Measurements from ENCODE around the gene NPAT. TPM values are rescaled to one million over a fixed set of nuclear protein-coding genes. Genes with fewer than 3 reads are reported as not detected.
"Not testable (repeated sequence)": the region's sequence is repeated elsewhere in the genome, so short reads cannot be mapped to it uniquely, and the experiment has no call there.

The NPAT gene
- total RNA-seq, 1 experiment from 2014 or later: 16.6 TPM

DNA sequence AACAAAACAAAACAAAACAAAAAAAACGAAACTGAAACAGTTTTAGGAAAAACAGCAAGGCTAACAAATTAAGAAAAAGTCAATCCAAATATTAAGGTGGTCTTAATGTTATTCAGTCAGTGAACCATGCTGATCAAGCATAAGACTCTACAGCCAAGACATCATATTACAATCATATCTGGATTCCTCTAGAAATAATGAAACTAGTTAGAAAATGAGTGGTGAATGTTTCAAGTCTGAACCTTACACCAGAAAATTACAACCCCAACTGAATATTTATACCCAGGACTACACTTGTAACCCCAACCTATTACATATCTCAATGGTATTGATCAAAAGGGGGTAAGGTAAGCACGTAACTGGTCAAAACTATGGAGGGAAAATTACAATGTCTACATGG is 52.3 kb downstream of the NPAT start:
- POLR2A ChIA-PET: no interaction called here
- Histone ChIP-seq H3K36me3 (ENCODE audit: control insufficient read depth, insufficient read depth, low read length) (peaks cover 30% of the 10 kb centered on the region; the same call in 1 of the 2 replicates), H3K27me3 (ENCODE audit: control insufficient read depth, insufficient read depth, low read length) (no peaks in the 10 kb centered on the region), H3K27ac (ENCODE audit: low read length) (no peak overlapping the region), H3K4me3 (ENCODE audit: low read depth in 2 of 2, low read length in 2 of 2) (no peak overlapping the region), H3K9me3 (ENCODE audit: control insufficient read depth, insufficient read depth, low read depth, low read length) (no peaks in the 10 kb centered on the region), H3K4me1 (ENCODE audit: control insufficient read depth, insufficient read depth, low read length) (no peaks in the 10 kb centered on the region)
- TF ChIP-seq SIN3A (IDR thresholded peaks at IDR 0.05; ENCODE audit: borderline replicate concordance, insufficient read depth, low read depth, low read length): no peak
- TF ChIP-seq TCF7L2 (IDR thresholded peaks at IDR 0.05; ENCODE audit: low read depth, low read length): no peak
- TF ChIP-seq POLR2AphosphoS5 (IDR thresholded peaks at IDR 0.05; ENCODE audit: low read depth, low read length): no peak
- TF ChIP-seq, protein P1, sequence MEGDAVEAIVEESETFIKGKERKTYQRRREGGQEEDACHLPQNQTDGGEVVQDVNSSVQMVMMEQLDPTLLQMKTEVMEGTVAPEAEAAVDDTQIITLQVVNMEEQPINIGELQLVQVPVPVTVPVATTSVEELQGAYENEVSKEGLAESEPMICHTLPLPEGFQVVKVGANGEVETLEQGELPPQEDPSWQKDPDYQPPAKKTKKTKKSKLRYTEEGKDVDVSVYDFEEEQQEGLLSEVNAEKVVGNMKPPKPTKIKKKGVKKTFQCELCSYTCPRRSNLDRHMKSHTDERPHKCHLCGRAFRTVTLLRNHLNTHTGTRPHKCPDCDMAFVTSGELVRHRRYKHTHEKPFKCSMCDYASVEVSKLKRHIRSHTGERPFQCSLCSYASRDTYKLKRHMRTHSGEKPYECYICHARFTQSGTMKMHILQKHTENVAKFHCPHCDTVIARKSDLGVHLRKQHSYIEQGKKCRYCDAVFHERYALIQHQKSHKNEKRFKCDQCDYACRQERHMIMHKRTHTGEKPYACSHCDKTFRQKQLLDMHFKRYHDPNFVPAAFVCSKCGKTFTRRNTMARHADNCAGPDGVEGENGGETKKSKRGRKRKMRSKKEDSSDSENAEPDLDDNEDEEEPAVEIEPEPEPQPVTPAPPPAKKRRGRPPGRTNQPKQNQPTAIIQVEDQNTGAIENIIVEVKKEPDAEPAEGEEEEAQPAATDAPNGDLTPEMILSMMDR (IDR thresholded peaks at IDR 0.05): no peak
- TF ChIP-seq, protein P2, sequence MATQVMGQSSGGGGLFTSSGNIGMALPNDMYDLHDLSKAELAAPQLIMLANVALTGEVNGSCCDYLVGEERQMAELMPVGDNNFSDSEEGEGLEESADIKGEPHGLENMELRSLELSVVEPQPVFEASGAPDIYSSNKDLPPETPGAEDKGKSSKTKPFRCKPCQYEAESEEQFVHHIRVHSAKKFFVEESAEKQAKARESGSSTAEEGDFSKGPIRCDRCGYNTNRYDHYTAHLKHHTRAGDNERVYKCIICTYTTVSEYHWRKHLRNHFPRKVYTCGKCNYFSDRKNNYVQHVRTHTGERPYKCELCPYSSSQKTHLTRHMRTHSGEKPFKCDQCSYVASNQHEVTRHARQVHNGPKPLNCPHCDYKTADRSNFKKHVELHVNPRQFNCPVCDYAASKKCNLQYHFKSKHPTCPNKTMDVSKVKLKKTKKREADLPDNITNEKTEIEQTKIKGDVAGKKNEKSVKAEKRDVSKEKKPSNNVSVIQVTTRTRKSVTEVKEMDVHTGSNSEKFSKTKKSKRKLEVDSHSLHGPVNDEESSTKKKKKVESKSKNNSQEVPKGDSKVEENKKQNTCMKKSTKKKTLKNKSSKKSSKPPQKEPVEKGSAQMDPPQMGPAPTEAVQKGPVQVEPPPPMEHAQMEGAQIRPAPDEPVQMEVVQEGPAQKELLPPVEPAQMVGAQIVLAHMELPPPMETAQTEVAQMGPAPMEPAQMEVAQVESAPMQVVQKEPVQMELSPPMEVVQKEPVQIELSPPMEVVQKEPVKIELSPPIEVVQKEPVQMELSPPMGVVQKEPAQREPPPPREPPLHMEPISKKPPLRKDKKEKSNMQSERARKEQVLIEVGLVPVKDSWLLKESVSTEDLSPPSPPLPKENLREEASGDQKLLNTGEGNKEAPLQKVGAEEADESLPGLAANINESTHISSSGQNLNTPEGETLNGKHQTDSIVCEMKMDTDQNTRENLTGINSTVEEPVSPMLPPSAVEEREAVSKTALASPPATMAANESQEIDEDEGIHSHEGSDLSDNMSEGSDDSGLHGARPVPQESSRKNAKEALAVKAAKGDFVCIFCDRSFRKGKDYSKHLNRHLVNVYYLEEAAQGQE (IDR thresholded peaks at IDR 0.05; ENCODE audit: insufficient read depth in 1 of 2, low read depth in 2 of 2, low read length in 1 of 2): no peak
- CTCF ChIA-PET: no interaction called here
- no TSS peak for BruUV-seq (replicated peaks)
- DNase-seq (ENCODE audit: low read depth, low spot score): no peak
- intact Hi-C loops (cut with micrococcal nuclease; ENCODE audit: unreplicated experiment): no loop called here
- ATAC-seq: no peak
- in situ Hi-C loops (cut with HindIII; ENCODE audit: low pct_unique_long_range_greater_than_20kb, low sequenced_read_pairs): no loop called here

DNA sequence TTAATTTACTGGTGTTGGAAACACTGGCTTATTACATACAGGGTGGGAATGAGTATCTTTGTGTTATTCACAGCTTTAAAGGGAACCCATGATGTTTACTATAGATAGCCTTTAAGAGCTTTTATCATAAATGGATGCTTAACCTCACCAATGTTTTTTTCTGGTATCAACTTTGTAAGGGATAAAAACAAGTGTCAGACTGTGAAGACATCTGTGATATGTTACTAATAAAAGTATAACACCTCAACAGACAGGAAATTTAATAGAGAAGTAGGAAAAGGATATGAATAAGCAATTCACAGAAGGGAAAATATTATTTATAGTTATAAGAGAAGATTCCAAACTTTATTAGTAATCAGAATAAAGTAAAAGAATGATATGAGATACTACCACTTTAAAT is 54.8 kb downstream of the NPAT start:
- Histone ChIP-seq H3K27me3 (ENCODE audit: control insufficient read depth, insufficient read depth, low read length) (no peaks in the 10 kb centered on the region), H3K4me3 (ENCODE audit: low read depth in 2 of 2, low read length in 2 of 2) (no peak overlapping the region), H3K4me1 (ENCODE audit: control insufficient read depth, insufficient read depth, low read length) (no peaks in the 10 kb centered on the region), H3K27ac (ENCODE audit: low read length) (no peak overlapping the region), H3K9me3 (ENCODE audit: control insufficient read depth, insufficient read depth, low read depth, low read length) (no peaks in the 10 kb centered on the region), H3K36me3 (ENCODE audit: control insufficient read depth, insufficient read depth, low read length) (peaks cover 27% of the 10 kb centered on the region; the same call in 1 of the 2 replicates)
- DNase-seq (ENCODE audit: low read depth, low spot score) (no peak), ATAC-seq (no peak)
- intact Hi-C loops (cut with micrococcal nuclease; ENCODE audit: unreplicated experiment) (no loop called here), in situ Hi-C loops (cut with HindIII; ENCODE audit: low pct_unique_long_range_greater_than_20kb, low sequenced_read_pairs) (no loop called here)
- TF ChIP-seq, protein P2 (IDR thresholded peaks at IDR 0.05; ENCODE audit: insufficient read depth in 1 of 2, low read depth in 2 of 2, low read length in 1 of 2): no peak
- TF ChIP-seq, protein P1 (IDR thresholded peaks at IDR 0.05): no peak
- TF ChIP-seq TCF7L2 (IDR thresholded peaks at IDR 0.05; ENCODE audit: low read depth, low read length) (no peak), SIN3A (IDR thresholded peaks at IDR 0.05; ENCODE audit: borderline replicate concordance, insufficient read depth, low read depth, low read length) (no peak), POLR2AphosphoS5 (IDR thresholded peaks at IDR 0.05; ENCODE audit: low read depth, low read length) (no peak)
- ChIA-PET POLR2A (no interaction called here), CTCF (no interaction called here)
- no TSS peak for BruUV-seq (replicated peaks)

DNA sequence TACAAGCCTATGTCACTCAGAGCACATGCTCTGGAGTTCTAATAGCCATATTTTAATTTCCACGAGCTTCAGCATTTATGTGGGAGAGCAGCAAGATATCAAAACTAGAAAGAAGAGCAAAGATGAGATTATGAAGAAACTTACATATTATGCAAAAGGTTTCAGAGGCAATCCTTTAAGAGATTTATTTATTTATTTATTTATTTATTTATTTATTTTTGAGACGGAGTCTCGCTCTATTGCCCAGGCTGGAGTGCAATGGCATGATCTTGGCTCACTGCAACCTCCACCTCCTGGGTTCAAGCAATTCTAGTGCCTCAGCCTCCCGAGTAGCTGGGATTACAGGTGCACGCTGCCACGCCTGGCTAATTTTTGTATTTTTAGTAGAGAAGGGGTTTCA is 59.6 kb downstream of the NPAT start:
- H3K4me3 ChIP-seq (ENCODE audit: low read depth in 2 of 2, low read length in 2 of 2); H3K4me1 ChIP-seq (ENCODE audit: control insufficient read depth, insufficient read depth, low read length); in situ Hi-C loops (cut with HindIII; ENCODE audit: low pct_unique_long_range_greater_than_20kb, low sequenced_read_pairs); H3K27me3 ChIP-seq (ENCODE audit: control insufficient read depth, insufficient read depth, low read length); intact Hi-C loops (cut with micrococcal nuclease; ENCODE audit: unreplicated experiment); CTCF ChIA-PET; DNase-seq (ENCODE audit: low read depth, low spot score); ATAC-seq; POLR2A ChIA-PET; H3K27ac ChIP-seq (ENCODE audit: low read length); BruUV-seq (replicated peaks); H3K9me3 ChIP-seq (ENCODE audit: control insufficient read depth, insufficient read depth, low read depth, low read length): not testable (repeated sequence)
- H3K36me3 ChIP-seq (ENCODE audit: control insufficient read depth, insufficient read depth, low read length): peaks cover 31% of the 10 kb centered on the region

Measured in Panc1 (cell line).